HL-60 (cell line): ENCODE results near the gene NDEL1.

Experiments
- DNase-seq, 2 experiments: peaks; one replicate each; pipeline ENCODE4 v3.0.0-alpha.2; 2010 to 2020; ENCODE audit warnings: low read depth in 1 of 2, low spot score in 1 of 2
- H3K27ac ChIP-seq: fragments of 250-450 bp; sonication (Bioruptor Pico); replicated peaks from 2 replicates; pipeline ENCODE4 v1.5.1; 2020; ENCODE audit warnings: mild to moderate bottlenecking, moderate library complexity
- H3K27me3 ChIP-seq: fragments of 250-450 bp; sonication (Bioruptor Pico); 2 replicates; pipeline ENCODE4 v1.5.1; 2021; ENCODE audit warnings: mild to moderate bottlenecking, moderate library complexity; ENCODE audit not compliant: insufficient read depth, poor library complexity, severe bottlenecking
- H3K4me3 ChIP-seq: replicated peaks from 2 replicates; pipeline ENCODE4 v1.5.1; 2011; ENCODE audit warnings: mild to moderate bottlenecking, control low read depth, low read length; ENCODE audit not compliant: insufficient read depth
- CTCF ChIP-seq: IDR thresholded peaks from one replicate; pipeline ENCODE4 v1.5.1; 2011; ENCODE audit warnings: low read length, control low read depth, inconsistent platforms; ENCODE audit not compliant: insufficient read depth
- GABPA ChIP-seq: IDR thresholded peaks from 2 replicates; pipeline ENCODE4 v1.6.1; 2012; ENCODE audit warnings: low read depth
- POLR2AphosphoS5 ChIP-seq: IDR thresholded peaks from 2 replicates; pipeline ENCODE4 v1.6.1; 2012; ENCODE audit warnings: low read depth
- REST ChIP-seq: IDR thresholded peaks from 2 replicates; pipeline ENCODE4 v1.6.1; 2012; ENCODE audit warnings: low read depth; ENCODE audit not compliant: insufficient replicate concordance
- SPI1 ChIP-seq: IDR thresholded peaks from 2 replicates; pipeline ENCODE4 v1.6.1; 2012; ENCODE audit warnings: low read depth, mild to moderate bottlenecking, borderline replicate concordance

The NDEL1 gene

GRCh38 chr17:8475781-8476180 is 40.1 kb downstream of the NDEL1 start:
- Histone ChIP-seq H3K27ac (no peak overlapping the region), H3K27me3 (no peaks in the 10 kb centered on the region), H3K4me3 (no peak overlapping the region)
- no peak for DNase-seq
- TF ChIP-seq POLR2AphosphoS5, result no peak
- TF ChIP-seq SPI1, result no peak
- TF ChIP-seq CTCF, result no peak
- no peak for TF ChIP-seq GABPA
- no peak for TF ChIP-seq REST

GRCh38 chr17:8476741-8477140 is 41.1 kb downstream of the NDEL1 start:
- Histone ChIP-seq H3K27ac (no peak overlapping the region), H3K27me3 (no peaks in the 10 kb centered on the region), H3K4me3 (no peak overlapping the region)
- DNase-seq, result no peak
- TF ChIP-seq CTCF (no peak), SPI1 (no peak)

- Histone ChIP-seq H3K4me3 (no peak overlapping the region), H3K27ac (no peak overlapping the region), H3K27me3 (no peaks in the 10 kb centered on the region)
- DNase-seq, result no peak
- TF ChIP-seq REST (no peak), POLR2AphosphoS5 (no peak), SPI1 (no peak), CTCF (no peak), GABPA (no peak)
These were observed 41.5 kb downstream of the NDEL1 start for GRCh38 chr17:8477171-8477570.

- no peaks in the 10 kb centered on the region for H3K27me3 ChIP-seq
- DNase-seq, result no peak
- H3K4me3 ChIP-seq, result no peak overlapping the region
- no peak overlapping the region for H3K27ac ChIP-seq
- no peak for TF ChIP-seq CTCF
- no peak for TF ChIP-seq POLR2AphosphoS5
- TF ChIP-seq REST, result no peak
These were observed 42.2 kb downstream of the NDEL1 start for GRCh38 chr17:8477715-8478441.
